GM23338 (cell line): ENCODE data around the gene GRID2. TPM values are rescaled to one million over a fixed set of nuclear protein-coding genes. Genes with fewer than 3 reads are reported as not detected.

Source experiments
- ATAC-seq: fragments of 200-7000 bp; cut with Tn5 transposase; 3 replicates; pipeline ENCODE4 v1.9.1; 2020
- DNase-seq: peaks from one replicate; pipeline ENCODE4 v3.0.0-alpha.2; 2015; ENCODE audit warnings: low spot score
- H2AFZ ChIP-seq: fragments of 200-600 bp; sonication (generic); 2 replicates; pipeline ENCODE4 v1.8.0; 2016; ENCODE audit warnings: antibody characterized with exemption, mild to moderate bottlenecking, moderate library complexity
- H3F3A ChIP-seq: fragments of 200-600 bp; sonication (generic); replicated peaks from 2 replicates; pipeline ENCODE4 v1.8.0; 2017; ENCODE audit warnings: antibody characterized with exemption, mixed run types, low read depth
- H3K27ac ChIP-seq: fragments of 200-600 bp; sonication (generic); 2 replicates; pipeline ENCODE4 v1.6.1; 2016; ENCODE audit warnings: low read depth
- H3K27me3 ChIP-seq: fragments of 200-600 bp; sonication (generic); 2 replicates; pipeline ENCODE4 v1.8.0; 2016; ENCODE audit warnings: mild to moderate bottlenecking, mixed run types, moderate library complexity; ENCODE audit not compliant: insufficient read depth
- H3K36me3 ChIP-seq: fragments of 200-600 bp; sonication (generic); 2 replicates; pipeline ENCODE4 v1.8.0; 2016; ENCODE audit warnings: mild to moderate bottlenecking; ENCODE audit not compliant: insufficient read depth
- H3K4me1 ChIP-seq: fragments of 200-600 bp; sonication (generic); 2 replicates; pipeline ENCODE4 v1.8.0; 2016; ENCODE audit warnings: mild to moderate bottlenecking, moderate library complexity; ENCODE audit not compliant: insufficient read depth
- H3K4me2 ChIP-seq: fragments of 200-600 bp; sonication (generic); 2 replicates; pipeline ENCODE4 v1.7.1; 2017; ENCODE audit warnings: mixed run types
- H3K4me3 ChIP-seq: fragments of 200-600 bp; sonication (generic); 2 replicates; pipeline ENCODE4 v1.6.1; 2016; ENCODE audit warnings: mixed run types
- H3K79me2 ChIP-seq: fragments of 200-600 bp; sonication (generic); replicated peaks from 2 replicates; pipeline ENCODE4 v1.8.0; 2017; ENCODE audit warnings: mild to moderate bottlenecking; ENCODE audit not compliant: insufficient read depth
- H3K9me2 ChIP-seq: fragments of 200-600 bp; sonication (generic); 2 replicates; pipeline ENCODE4 v1.8.0; 2017; ENCODE audit not compliant: insufficient read depth
- H4K20me1 ChIP-seq: fragments of 200-600 bp; sonication (generic); replicated peaks from 2 replicates; pipeline ENCODE4 v1.8.0; 2017; ENCODE audit warnings: mild to moderate bottlenecking; ENCODE audit not compliant: insufficient read depth
- H3K27ac Mint-ChIP-seq: 2 replicates; pipeline ENCODE4 v1.8.0; 2020; ENCODE audit warnings: inconsistent platforms, mild to moderate bottlenecking, moderate library complexity, mixed read lengths
- H3K27me3 Mint-ChIP-seq: 3 replicates; pipeline ENCODE4 v1.8.0; 2022; ENCODE audit warnings: low read depth, mild to moderate bottlenecking, moderate library complexity, mixed read lengths, inconsistent platforms; ENCODE audit not compliant: insufficient read depth, poor library complexity
- H3K36me3 Mint-ChIP-seq: 3 replicates; pipeline ENCODE4 v1.8.0; 2021; ENCODE audit warnings: low read depth, mild to moderate bottlenecking, inconsistent platforms, moderate library complexity, mixed read lengths
- H3K4me1 Mint-ChIP-seq: 3 replicates; pipeline ENCODE4 v1.8.0; 2020; ENCODE audit warnings: mild to moderate bottlenecking, inconsistent platforms, mixed read lengths
- H3K4me3 Mint-ChIP-seq: 3 replicates; pipeline ENCODE4 v1.8.0; 2021; ENCODE audit warnings: moderate library complexity, mild to moderate bottlenecking, inconsistent platforms, mixed read lengths
- H3K9me3 Mint-ChIP-seq: 3 replicates; pipeline ENCODE4 v1.8.0; 2020; ENCODE audit warnings: moderate library complexity, mild to moderate bottlenecking, inconsistent platforms, mixed read lengths
- CREB1 ChIP-seq: fragments of 250-450 bp; sonication (Bioruptor Pico); IDR thresholded peaks from 2 replicates; pipeline ENCODE4 v1.5.0; 2020; ENCODE audit warnings: low read depth, mild to moderate bottlenecking, moderate library complexity
- EZH2 ChIP-seq: fragments of 200-600 bp; sonication (generic); IDR thresholded peaks from one replicate; pipeline ENCODE4 v1.8.0; 2017; ENCODE audit warnings: antibody characterized with exemption, mild to moderate bottlenecking, low read depth; ENCODE audit not compliant: unreplicated experiment
- EZH2phosphoT487 ChIP-seq: fragments of 200-600 bp; sonication (generic); IDR thresholded peaks from one replicate; pipeline ENCODE4 v1.8.1; 2018; ENCODE audit warnings: antibody characterized with exemption; ENCODE audit not compliant: unreplicated experiment
- JUNB ChIP-seq: IDR thresholded peaks from one replicate; pipeline ENCODE4 v1.6.1; 2016; ENCODE audit warnings: antibody characterized with exemption; ENCODE audit not compliant: unreplicated experiment
- NANOG ChIP-seq: IDR thresholded peaks from 2 replicates; pipeline ENCODE4 v1.6.1; 2016; ENCODE audit warnings: antibody characterized with exemption, borderline replicate concordance
- POLR2AphosphoS5 ChIP-seq: IDR thresholded peaks from 2 replicates; pipeline ENCODE4 v1.6.1; 2016; ENCODE audit warnings: antibody characterized with exemption, low read depth
- REST ChIP-seq: IDR thresholded peaks from one replicate; pipeline ENCODE4 v1.6.1; 2018; ENCODE audit warnings: antibody characterized with exemption; ENCODE audit not compliant: unreplicated experiment
- STAT1 ChIP-seq: IDR thresholded peaks from one replicate; pipeline ENCODE4 v1.6.1; 2016; ENCODE audit warnings: antibody characterized with exemption; ENCODE audit not compliant: unreplicated experiment
- ZNF114 ChIP-seq: fragments of 250-450 bp; sonication (Bioruptor Pico); IDR thresholded peaks from 2 replicates; pipeline ENCODE4 v1.5.0; 2020; ENCODE audit warnings: mild to moderate bottlenecking, moderate library complexity
- ZNF331 ChIP-seq: fragments of 250-450 bp; sonication (Bioruptor Pico); IDR thresholded peaks from 2 replicates; pipeline ENCODE4 v1.5.0; 2020; ENCODE audit warnings: low read depth, mild to moderate bottlenecking, moderate library complexity
- polyA plus RNA-seq: library from polyadenylated mRNA; unstranded; fragments of >200 nt; fragmentation: Nextera tagmentation; extraction: Ambion mirVana; gene quantifications from 2 replicates; pipeline ENCODE4 v1.2.1, GENCODE V29; 2016
- total RNA-seq: library from RNA; depleted of rRNA; stranded (reverse); fragments of >200 nt; shearing (Covaris generic); gene quantifications from 2 replicates; pipeline ENCODE4 v1.2.3, GENCODE V29; 2014
- TF ChIP-seq, protein P1 (sequence below): fragments of 250-450 bp; sonication (Bioruptor Pico); IDR thresholded peaks from 2 replicates; pipeline ENCODE4 v1.5.0; 2020; ENCODE audit warnings: mild to moderate bottlenecking, moderate library complexity
- TF ChIP-seq, protein P2 (sequence below): IDR thresholded peaks from 2 replicates; pipeline ENCODE4 v1.6.1; 2016; ENCODE audit warnings: antibody characterized with exemption
- TF ChIP-seq, protein P3 (sequence below), 2 experiments: fragments of 200-600 bp in 1 of 2; sonication (generic) in 1 of 2; conservative IDR thresholded peaks; 2 replicates each; pipeline versions ENCODE4 v1.5.1 to v1.6.1; 2016 to 2017; ENCODE audit warnings: antibody characterized with exemption in 2 of 2, low read depth in 2 of 2, mild to moderate bottlenecking in 2 of 2, moderate library complexity in 1 of 2

The GRID2 gene
- total and polyA plus RNA-seq, 2 experiments from 2014 or later: 19.9 to 65.4 TPM

- Mint-ChIP-seq H3K27ac (no peak overlapping the region), H3K4me3 (no peak overlapping the region), H3K27me3 (peaks cover 6% of the 10 kb centered on the region), H3K9me3 (no peaks in the 10 kb centered on the region; the same call in 2 of the 3 replicates), H3K4me1 (no peaks in the 10 kb centered on the region), H3K36me3 (peaks cover 5% of the 10 kb centered on the region; the same call in 2 of the 3 replicates)
- Histone ChIP-seq H3K27me3 (no peaks in the 10 kb centered on the region), H3K27ac (no peak overlapping the region), H3K36me3 (no peaks in the 10 kb centered on the region), H3K4me2 (no peak overlapping the region), H3F3A (no peaks in the 10 kb centered on the region), H3K9me2 (no peaks in the 10 kb centered on the region), H3K79me2 (no peaks in the 10 kb centered on the region), H3K4me1 (no peaks in the 10 kb centered on the region), H2AFZ (no peak overlapping the region), H3K4me3 (no peak overlapping the region), H4K20me1 (no peaks in the 10 kb centered on the region; the same call in 1 of the 2 replicates)
- no peak for ATAC-seq
- TF ChIP-seq, protein P1, sequence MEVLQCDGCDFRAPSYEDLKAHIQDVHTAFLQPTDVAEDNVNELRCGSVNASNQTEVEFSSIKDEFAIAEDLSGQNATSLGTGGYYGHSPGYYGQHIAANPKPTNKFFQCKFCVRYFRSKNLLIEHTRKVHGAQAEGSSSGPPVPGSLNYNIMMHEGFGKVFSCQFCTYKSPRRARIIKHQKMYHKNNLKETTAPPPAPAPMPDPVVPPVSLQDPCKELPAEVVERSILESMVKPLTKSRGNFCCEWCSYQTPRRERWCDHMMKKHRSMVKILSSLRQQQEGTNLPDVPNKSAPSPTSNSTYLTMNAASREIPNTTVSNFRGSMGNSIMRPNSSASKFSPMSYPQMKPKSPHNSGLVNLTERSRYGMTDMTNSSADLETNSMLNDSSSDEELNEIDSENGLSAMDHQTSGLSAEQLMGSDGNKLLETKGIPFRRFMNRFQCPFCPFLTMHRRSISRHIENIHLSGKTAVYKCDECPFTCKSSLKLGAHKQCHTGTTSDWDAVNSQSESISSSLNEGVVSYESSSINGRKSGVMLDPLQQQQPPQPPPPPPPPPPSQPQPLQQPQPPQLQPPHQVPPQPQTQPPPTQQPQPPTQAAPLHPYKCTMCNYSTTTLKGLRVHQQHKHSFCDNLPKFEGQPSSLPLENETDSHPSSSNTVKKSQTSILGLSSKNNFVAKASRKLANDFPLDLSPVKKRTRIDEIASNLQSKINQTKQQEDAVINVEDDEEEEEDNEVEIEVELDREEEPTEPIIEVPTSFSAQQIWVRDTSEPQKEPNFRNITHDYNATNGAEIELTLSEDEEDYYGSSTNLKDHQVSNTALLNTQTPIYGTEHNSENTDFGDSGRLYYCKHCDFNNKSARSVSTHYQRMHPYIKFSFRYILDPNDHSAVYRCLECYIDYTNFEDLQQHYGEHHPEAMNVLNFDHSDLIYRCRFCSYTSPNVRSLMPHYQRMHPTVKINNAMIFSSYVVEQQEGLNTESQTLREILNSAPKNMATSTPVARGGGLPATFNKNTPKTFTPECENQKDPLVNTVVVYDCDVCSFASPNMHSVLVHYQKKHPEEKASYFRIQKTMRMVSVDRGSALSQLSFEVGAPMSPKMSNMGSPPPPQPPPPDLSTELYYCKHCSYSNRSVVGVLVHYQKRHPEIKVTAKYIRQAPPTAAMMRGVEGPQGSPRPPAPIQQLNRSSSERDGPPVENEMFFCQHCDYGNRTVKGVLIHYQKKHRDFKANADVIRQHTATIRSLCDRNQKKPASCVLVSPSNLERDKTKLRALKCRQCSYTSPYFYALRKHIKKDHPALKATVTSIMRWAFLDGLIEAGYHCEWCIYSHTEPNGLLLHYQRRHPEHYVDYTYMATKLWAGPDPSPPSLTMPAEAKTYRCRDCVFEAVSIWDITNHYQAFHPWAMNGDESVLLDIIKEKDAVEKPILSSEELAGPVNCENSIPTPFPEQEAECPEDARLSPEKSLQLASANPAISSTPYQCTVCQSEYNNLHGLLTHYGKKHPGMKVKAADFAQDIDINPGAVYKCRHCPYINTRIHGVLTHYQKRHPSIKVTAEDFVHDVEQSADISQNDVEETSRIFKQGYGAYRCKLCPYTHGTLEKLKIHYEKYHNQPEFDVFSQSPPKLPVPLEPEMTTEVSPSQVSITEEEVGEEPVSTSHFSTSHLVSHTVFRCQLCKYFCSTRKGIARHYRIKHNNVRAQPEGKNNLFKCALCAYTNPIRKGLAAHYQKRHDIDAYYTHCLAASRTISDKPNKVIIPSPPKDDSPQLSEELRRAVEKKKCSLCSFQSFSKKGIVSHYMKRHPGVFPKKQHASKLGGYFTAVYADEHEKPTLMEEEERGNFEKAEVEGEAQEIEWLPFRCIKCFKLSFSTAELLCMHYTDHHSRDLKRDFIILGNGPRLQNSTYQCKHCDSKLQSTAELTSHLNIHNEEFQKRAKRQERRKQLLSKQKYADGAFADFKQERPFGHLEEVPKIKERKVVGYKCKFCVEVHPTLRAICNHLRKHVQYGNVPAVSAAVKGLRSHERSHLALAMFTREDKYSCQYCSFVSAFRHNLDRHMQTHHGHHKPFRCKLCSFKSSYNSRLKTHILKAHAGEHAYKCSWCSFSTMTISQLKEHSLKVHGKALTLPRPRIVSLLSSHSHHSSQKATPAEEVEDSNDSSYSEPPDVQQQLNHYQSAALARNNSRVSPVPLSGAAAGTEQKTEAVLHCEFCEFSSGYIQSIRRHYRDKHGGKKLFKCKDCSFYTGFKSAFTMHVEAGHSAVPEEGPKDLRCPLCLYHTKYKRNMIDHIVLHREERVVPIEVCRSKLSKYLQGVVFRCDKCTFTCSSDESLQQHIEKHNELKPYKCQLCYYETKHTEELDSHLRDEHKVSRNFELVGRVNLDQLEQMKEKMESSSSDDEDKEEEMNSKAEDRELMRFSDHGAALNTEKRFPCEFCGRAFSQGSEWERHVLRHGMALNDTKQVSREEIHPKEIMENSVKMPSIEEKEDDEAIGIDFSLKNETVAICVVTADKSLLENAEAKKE (CRISPR knock-in tag): no peak
- TF ChIP-seq EZH2phosphoT487 (no peak), CREB1 (no peak), STAT1 (no peak), ZNF331 (CRISPR knock-in tag) (no peak), EZH2 (no peak), NANOG (no peak), JUNB (no peak), ZNF114 (CRISPR knock-in tag) (no peak), POLR2AphosphoS5 (no peak), REST (no peak)
- TF ChIP-seq, protein P2, sequence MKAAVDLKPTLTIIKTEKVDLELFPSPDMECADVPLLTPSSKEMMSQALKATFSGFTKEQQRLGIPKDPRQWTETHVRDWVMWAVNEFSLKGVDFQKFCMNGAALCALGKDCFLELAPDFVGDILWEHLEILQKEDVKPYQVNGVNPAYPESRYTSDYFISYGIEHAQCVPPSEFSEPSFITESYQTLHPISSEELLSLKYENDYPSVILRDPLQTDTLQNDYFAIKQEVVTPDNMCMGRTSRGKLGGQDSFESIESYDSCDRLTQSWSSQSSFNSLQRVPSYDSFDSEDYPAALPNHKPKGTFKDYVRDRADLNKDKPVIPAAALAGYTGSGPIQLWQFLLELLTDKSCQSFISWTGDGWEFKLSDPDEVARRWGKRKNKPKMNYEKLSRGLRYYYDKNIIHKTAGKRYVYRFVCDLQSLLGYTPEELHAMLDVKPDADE: no peak
- TF ChIP-seq, protein P3, sequence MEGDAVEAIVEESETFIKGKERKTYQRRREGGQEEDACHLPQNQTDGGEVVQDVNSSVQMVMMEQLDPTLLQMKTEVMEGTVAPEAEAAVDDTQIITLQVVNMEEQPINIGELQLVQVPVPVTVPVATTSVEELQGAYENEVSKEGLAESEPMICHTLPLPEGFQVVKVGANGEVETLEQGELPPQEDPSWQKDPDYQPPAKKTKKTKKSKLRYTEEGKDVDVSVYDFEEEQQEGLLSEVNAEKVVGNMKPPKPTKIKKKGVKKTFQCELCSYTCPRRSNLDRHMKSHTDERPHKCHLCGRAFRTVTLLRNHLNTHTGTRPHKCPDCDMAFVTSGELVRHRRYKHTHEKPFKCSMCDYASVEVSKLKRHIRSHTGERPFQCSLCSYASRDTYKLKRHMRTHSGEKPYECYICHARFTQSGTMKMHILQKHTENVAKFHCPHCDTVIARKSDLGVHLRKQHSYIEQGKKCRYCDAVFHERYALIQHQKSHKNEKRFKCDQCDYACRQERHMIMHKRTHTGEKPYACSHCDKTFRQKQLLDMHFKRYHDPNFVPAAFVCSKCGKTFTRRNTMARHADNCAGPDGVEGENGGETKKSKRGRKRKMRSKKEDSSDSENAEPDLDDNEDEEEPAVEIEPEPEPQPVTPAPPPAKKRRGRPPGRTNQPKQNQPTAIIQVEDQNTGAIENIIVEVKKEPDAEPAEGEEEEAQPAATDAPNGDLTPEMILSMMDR (conservative IDR thresholded peaks at IDR 0.05; ENCODE audit: low read depth in 2 of 2): no peak
- no peak for DNase-seq
Observed at GRCh38 chr4:92968996-92969395, 665.2 kb downstream of the GRID2 start.
